Subcutaneous adipose tissue (tissue), 4 donors: ENCODE data around the gene MTHFD2L. TPM values are rescaled to one million over a fixed set of nuclear protein-coding genes. Genes with fewer than 3 reads are reported as not detected.

Source experiments
- total RNA-seq, 4 donors: library from RNA; depleted of rRNA; stranded (reverse); fragments of >200 nt; gene quantifications; one replicate each; pipeline ENCODE4 v1.1.0, GENCODE V29; 2016
- TF ChIP-seq, protein P1 (sequence below): fragments of 450-650 bp; IDR thresholded peaks from one replicate; pipeline ENCODE4 v1.5.1; 2016; ENCODE audit warnings: low read depth, mild to moderate bottlenecking, control low read depth, antibody characterized with exemption, moderate library complexity

Gene MTHFD2L
- total RNA-seq, 4 donors from 2014 or later: 10.8 to 19.4 (median 15.3) TPM

DNA sequence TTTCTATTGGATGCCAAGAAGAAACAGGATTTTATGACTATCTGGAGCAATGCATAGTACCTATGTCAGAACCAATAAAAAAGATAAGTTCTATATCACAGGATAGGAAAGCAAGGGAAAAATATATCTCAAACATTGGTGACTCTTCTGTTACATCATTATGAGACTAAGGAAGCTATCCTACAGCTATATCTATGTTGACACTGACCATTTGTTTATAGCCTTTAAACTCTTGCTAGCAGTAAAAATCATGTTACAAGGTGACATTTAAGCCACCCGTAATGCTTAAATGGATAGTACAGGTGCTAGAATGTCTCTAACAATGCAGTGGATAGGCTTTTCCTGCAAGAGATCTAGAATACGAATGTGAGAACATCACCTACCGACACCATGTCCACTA is 121.8 kb downstream of the MTHFD2L start:
- TF ChIP-seq, protein P1, sequence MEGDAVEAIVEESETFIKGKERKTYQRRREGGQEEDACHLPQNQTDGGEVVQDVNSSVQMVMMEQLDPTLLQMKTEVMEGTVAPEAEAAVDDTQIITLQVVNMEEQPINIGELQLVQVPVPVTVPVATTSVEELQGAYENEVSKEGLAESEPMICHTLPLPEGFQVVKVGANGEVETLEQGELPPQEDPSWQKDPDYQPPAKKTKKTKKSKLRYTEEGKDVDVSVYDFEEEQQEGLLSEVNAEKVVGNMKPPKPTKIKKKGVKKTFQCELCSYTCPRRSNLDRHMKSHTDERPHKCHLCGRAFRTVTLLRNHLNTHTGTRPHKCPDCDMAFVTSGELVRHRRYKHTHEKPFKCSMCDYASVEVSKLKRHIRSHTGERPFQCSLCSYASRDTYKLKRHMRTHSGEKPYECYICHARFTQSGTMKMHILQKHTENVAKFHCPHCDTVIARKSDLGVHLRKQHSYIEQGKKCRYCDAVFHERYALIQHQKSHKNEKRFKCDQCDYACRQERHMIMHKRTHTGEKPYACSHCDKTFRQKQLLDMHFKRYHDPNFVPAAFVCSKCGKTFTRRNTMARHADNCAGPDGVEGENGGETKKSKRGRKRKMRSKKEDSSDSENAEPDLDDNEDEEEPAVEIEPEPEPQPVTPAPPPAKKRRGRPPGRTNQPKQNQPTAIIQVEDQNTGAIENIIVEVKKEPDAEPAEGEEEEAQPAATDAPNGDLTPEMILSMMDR: no peak

DNA sequence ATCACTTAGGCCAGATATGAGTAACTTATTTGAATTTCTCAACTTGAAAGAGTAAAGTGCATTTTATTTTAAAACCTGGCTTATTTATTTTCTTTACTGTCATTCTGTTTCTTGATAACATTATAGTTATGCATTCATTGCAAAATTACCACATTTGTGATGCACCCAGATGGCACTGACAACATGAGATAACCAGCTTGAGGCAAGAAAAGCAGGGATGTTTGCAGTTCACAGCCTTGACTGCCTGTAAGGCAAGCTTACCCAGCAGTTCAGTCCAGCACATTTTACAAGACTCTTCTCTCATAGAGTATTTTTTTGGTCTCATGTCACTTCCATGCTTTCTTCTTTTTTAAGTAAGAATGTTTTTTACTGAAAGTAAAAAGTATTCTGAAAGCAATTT is 125.0 kb downstream of the MTHFD2L start:
- TF ChIP-seq, protein P1: no peak

DNA sequence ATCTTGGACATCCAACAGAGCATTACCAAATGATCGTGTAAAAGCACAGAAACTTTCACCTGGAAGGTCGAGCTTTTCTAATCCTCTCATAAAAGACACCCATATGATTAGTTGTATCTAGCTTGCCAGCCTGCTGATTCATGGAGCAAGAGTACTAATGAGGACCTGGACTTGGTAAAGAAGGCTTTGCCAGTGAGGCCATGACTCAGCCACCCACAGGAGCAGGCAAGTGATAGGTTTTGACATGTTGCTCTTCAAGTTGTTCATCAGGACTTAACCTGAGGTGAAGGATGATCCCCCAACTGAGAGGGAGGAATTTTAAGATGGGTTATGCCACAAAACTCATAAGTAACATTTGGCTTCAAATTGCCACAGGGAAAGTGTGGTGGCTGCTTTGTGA is 125.7 kb downstream of the MTHFD2L start:
- TF ChIP-seq, protein P1: no peak

DNA sequence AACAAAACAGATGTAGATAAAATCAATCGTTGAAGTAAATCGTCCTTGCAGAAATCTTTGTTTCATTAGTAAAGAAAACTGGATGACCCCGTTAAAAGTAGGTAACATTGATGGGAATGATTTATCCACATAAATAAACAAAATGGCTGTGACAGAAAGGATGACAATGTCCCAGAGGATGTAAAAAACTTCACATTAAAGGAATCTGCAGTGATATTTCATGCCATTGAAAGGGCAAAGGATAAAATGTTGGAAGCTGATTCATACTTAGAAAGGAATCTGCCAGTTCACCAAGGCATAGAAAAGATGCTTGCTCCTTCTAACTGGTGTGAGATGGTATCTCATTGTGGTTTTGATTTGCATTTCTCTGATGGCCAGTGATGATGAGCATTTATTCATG is 126.1 kb downstream of the MTHFD2L start:
- TF ChIP-seq, protein P1: no peak

DNA sequence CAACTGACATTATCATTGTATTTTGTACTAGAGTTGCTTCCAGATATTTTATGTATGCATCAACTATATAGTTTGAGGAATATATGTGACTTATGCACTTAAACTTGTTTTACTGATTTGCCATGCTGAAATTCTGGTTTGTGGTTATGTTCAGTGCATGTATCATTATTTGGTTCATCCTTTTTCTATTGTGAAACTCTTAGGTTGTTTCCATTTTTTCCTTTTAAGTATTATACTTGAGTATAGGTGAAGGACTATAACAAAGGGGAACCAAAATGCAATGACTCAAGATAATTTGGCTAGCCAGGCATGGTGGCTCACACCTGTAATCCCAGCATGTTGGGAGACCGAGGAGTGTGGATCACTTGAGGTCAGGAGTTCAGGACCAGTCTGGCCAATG is 129.2 kb downstream of the MTHFD2L start:
- TF ChIP-seq, protein P1: no peak

DNA sequence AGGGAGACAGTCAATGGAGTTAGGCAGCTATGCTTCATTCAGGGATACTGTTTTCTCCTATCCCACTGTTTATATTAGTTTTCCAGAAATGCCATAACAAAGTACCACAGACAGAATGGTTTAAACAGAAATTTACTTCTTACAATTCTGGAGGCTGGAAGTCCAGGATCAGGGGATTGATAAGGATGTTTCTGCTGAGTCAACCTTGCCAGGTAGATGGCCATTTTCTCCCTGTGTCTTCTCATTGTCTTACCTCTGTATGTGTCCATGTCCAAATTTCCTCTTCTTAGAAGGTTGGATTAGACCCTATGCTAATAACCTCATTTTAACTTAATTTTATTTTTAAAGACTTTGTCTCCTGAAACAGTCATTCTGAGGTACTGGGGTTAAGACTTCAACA is 129.9 kb downstream of the MTHFD2L start:
- TF ChIP-seq, protein P1: no peak

DNA sequence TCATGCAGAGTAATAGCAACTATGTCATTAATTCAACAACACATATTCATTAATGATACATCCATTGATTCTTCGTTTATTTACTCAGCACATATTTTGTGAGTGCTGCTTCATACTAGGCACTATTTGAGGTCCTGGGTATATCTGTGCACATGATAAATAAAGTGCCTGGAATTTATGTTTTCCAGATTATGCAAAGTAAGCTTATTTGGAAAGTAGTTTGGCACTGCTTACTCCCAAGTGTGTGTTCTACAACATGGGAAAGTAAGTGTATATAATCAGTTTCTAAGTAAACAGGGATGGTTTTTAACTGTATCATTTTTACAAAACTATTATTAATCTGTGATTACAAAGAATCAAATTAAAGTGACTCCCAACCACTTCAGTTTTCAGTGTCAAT is 133.6 kb downstream of the MTHFD2L start:
- TF ChIP-seq, protein P1: no peak
